Measurements from ENCODE around the gene GPS2.
"Not testable (repeated sequence)": the region's sequence is repeated elsewhere in the genome, so short reads cannot be mapped to it uniquely, and the experiment has no call there.

GPS2 gene

GRCh38 chr17:7336240-7337175 is 21.3 kb upstream of the GPS2 start, which contains the start of gene ACAP1:
ACAP1 (plus strand) TSS chr17:7336529; CDS start chr17:7336735, 206 bp downstream.
- peak; percentile 46 for DNase-seq

DNA sequence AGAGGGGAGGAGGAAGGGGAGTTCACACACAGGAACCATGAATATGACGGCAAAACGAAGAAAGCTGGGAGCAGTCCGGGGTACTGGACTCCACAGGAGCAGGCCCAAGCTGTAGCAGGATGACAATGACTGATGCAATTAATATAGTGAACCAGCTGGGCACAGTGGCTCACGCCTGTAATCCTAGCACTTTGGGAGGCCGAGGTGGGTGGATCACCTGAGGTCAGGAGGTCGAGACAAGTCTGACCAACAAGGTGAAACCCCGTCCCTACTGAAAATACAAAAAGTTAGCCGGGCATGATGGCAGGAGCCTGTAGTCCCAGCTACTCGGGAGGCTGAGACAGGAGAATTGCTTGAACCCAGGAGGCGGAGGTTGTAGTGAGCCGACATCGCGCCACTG is 20.6 kb upstream of the GPS2 start:
- DNase-seq, result not testable (repeated sequence)

GRCh38 chr17:7334938-7335538 is 19.9 kb upstream of the GPS2 start:
- DNase-seq, result no peak

- not testable (repeated sequence) for DNase-seq
Measured at GRCh38 chr17:7332600-7333069, 17.5 kb upstream of the GPS2 start.

DNA sequence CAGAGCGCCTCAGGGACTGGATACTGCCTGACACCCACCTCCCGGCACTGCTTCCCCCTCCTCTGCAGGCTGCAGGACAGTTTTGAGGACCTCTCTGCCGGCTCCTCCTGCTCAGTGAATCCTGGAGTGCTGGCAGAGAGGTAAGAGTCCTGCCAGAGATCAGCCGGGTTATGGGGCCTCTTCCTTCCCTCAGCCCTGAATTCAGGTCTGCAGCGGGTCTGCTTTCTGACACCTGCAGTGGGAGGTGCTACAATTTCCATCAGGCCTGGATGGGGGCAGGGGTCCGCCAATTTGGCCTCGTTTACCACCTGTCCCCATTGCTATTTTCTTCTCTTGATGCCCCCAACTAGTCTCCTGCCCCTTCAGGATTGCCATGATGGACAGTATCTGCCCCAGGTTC is 17.0 kb upstream of the GPS2 start:
- no peak for DNase-seq

DNA sequence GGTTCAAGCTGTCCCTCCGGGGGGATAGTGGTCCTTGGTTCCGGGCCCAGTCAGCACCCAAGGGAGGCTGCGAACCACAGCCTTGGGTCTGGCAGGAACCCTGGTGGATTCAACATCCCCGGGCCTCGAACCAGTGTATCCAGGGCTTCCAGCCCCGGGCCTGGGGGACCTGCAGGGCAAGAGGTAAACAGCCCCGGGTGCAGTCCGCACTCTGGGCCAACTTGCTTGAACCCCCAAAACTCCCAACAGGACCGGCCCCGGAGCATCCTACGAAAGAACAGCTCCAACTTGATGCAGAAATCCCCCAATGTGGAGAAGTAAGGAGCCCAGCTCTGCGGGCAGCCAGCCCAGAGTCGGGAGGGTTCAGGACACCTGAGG is 15.5 kb upstream of the GPS2 start:
- no peak for DNase-seq

- peak; percentile 51 for DNase-seq
Measured at GRCh38 chr17:7329997-7330637, 15.0 kb upstream of the GPS2 start.

GRCh38 chr17:7329374-7329996 is 14.3 kb upstream of the GPS2 start:
- peak; percentile 85 for DNase-seq

DNA sequence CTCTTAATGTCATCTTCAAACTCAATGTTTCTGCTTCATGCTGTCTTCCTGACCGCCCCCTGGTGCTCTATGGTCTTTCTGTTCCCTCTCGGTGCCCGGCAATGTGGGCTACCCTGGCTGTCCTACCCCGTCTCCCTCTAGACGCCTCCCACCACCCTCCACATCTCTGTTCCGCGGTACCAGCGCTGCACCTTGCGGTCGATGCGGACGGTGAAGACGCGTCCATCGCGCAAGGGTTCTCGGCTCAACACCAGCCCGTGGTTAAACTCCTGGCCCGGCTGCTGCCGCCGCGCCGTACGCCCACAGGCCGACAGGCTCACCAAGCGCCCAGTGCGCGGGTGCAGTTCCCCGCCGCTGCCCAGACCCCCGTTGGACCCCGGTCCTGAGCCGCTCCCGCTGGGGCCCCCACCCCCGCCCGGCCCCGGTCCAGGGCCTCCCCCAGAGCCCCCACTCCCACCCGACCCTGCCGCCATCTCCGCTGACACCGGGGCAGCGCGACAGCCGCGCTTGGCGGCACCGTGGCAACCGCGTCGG is 13.7 kb upstream of the GPS2 start, which contains the start of gene NEURL4:
Gene NEURL4, minus strand, starts transcription at position 496 of the 534 bp plus-strand sequence. Its CDS starts 23 bp downstream, at position 473.
- no peak for DNase-seq

DNA sequence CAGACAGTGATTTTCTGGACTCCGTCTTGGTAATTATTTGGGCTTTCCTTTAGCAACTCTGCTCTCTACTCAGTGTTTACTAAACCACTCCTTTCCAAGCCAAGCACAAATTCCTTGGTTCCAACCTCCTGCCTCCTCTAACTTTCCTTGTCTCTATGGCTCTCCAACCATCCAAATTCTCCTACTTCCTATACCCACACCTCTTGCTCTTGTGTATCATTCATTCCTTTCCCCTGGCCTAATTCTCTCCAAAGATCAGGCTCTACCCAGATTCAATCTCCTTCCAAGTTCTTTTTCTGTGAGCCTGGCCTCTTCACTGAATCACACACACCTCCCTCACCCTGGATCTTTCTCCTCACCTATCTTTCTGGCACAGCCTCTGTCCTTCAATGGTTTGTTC is 12.8 kb upstream of the GPS2 start:
- no peak for DNase-seq

GRCh38 chr17:7327501-7327900 is 12.3 kb upstream of the GPS2 start:
- no peak for DNase-seq

DNA sequence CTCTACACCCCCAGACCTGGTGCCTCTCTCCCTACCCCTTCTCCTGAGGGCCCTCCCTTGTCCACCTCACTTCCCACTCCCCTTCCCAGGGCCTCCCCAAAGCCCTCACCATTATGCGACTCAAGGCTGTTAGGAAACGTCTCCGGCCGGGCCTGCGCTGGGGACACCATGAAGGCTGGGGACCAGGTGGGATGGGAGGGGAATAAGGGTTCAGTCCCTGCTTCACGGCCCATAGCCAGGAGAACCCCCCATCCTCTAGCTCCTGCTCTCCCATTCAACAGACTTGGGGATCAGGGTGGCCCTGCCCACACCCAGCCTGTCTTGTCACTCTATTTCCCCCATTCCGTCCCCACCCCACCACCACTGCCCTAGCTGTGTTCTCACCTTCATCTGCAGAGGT is 11.9 kb upstream of the GPS2 start:
- DNase-seq, result no peak

DNA sequence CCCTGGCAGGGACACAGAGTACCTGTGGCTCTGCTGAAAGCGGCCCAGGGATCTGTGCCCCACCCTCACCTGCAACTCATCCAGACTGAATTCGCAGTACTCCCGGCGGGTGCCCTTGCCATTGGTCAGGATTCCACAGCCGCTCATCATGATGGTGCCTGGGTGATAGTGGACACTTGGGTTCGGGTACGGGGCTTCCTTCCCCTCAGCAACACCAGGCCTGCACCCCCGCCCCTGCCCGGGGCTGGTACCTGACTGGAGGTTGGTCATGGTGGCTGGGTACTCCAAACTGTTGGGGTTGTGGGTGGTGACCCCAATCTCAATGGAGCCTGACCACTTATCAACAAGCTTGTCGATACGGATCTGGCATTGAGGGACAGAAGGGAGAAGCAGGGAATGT is 11.0 kb upstream of the GPS2 start:
- DNase-seq, result no peak

DNA sequence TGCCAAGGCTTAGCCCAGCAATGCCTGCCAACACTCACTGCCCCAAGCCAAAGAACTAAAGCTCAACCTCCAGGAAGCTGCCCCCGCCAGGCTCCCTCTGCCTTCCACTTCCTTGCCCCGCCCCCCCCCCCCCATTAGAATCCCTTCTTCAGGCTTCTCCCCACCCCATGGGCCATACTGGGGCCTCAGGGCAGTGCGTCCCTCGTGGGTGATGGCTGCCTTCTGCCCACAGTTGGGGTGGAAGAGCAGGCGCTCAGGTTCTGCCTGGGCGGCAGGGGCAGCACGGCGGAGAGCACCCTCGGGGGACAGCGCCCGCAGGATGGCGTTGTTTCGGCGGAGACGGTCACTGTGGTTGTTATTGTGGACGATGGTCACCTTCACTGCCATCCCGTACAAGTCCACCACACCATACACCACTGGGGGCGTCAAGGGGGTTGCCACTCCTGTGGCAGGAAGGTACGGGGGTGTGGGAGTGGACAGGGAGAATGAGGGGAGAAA is 9.9 kb upstream of the GPS2 start:
- no peak for DNase-seq

DNA sequence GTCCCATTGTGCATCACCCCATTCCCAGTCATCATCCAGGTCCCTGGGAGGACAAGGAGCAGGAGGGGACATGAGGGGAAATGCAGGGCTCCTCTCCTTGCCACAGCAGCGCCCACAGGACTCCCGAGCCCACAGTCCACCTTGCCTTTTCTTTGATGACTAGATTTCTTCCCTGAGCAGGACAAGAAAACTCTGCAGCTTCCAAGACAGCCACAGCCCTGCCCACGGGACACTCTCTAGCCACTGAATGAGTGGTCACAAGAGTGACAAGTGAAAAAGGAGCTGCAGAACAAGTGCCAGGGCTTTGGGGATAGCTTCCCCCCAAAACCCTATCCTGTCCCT is 9.2 kb upstream of the GPS2 start:
- DNase-seq, result no peak

GRCh38 chr17:7323731-7324437 is 8.7 kb upstream of the GPS2 start:
- DNase-seq, result no peak

- no peak for DNase-seq
Measured at GRCh38 chr17:7322520-7323194, 7.5 kb upstream of the GPS2 start.

GRCh38 chr17:7321466-7321865 is 6.3 kb upstream of the GPS2 start:
- no peak for DNase-seq

DNA sequence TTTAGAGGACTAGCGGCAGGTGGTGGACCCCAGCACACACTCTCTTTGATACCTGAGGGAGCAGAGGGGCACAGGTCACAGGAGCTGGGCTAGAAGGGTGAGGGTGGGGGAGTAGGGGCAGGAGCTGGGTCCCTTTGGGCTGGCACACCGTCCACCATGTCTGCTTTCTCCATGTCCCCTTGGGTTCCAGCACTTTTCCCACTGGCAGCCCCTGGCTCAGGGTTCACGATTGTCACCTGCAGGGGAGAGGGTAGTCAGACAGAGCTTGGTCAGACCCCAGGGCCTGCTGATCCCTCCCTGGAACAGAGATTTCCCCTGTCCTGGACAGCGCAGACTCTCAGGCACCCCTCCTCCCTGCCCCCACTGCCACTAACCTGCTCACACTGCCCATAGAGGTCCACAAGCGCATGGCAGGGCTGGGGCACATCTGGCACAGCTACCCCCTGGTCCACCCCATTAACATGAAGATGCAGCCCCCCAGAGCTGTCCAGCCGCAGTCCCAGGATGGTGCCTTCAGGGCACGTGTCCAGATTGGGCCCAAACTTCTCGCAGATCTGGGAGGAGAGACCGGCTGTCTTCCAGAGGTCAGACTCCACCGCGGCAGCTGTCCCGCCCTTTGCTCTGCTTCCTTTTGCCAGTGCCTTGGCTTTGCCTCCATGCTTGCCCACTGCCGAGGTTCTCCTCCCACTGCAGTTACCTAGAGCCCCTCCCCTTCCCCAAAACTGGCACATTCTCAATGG is 3.1 kb upstream of the GPS2 start:
- DNase-seq, result no peak

DNA sequence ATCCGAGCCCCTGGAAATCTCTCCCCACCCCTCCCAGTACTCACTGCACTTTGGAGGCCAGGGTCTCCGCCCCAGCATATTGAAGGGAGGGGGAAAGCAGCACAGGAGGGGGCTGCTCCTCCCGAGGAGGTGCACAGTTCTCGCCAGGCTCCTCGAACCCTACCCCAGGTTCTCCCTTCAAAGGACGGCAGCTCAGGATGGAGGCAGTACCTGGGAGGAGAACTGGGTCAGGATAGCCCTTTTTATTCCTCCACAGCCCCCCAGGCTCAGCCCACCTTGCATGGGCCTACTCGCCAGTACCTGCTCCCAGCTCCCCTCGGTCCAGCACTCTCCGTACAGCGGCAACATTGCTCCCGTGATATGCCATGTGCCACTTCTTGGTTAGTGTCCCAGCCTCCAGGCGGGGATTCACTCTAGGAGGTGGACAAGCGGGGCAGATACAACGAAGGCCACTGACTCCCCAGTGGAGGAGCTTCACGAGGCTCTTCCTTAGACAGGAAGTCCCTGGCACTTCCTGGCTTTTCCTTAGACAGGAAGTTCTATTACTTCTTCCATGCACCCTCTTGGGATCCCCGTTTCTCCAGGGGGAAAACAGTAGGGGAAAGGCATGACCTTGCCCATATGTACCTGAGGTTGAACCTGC is 2.1 kb upstream of the GPS2 start:
- no peak for DNase-seq
